OCI-LY7 (cell line): Measurements from ENCODE around the gene DNAH17. TPM values are rescaled to one million over a fixed set of nuclear protein-coding genes. Genes with fewer than 3 reads are reported as not detected.

ENCODE experiments used
- BruUV-seq: library from RNA; stranded (reverse); fragments of 400-500 nt; replicated peaks from 2 replicates; lab custom pipeline; 2021; lab: Mats Ljungman, UMichigan
- CTCF ChIA-PET: fragments of 300-600 bp; sonication (Branson Sonifier 250); formaldehyde crosslinking; loops from one replicate; lab custom pipeline; 2022; ENCODE audit warnings: antibody characterized with exemption; ENCODE audit not compliant: unreplicated experiment; lab: Charles Lee
- POLR2A ChIA-PET: fragments of 300-600 bp; sonication (Branson Sonifier 250); formaldehyde crosslinking; loops from one replicate; lab custom pipeline; 2022; ENCODE audit warnings: antibody characterized with exemption; lab: Charles Lee
- DNase-seq: peaks from one replicate; pipeline ENCODE4 v3.0.0-alpha.2; 2015; ENCODE audit warnings: low spot score
- H2AFZ ChIP-seq: fragments of 200-600 bp; sonication (generic), shearing (Covaris generic); 2 replicates; pipeline ENCODE4 v1.6.1; 2014; ENCODE audit warnings: mild to moderate bottlenecking, antibody characterized with exemption, low read length, moderate library complexity
- H3K27ac ChIP-seq: fragments of 200-600 bp; sonication (generic); 2 replicates; pipeline ENCODE4 v1.5.1; 2014; ENCODE audit warnings: mixed run types, low read depth, mild to moderate bottlenecking, moderate library complexity, low read length, inconsistent platforms; ENCODE audit not compliant: poor library complexity, severe bottlenecking
- H3K36me3 ChIP-seq: fragments of 200-600 bp; sonication (generic); 2 replicates; pipeline ENCODE4 v1.6.1; 2014; ENCODE audit warnings: mild to moderate bottlenecking, antibody characterized with exemption, low read length, moderate library complexity, mixed read lengths; ENCODE audit not compliant: insufficient read depth
- H3K4me1 ChIP-seq: fragments of 200-600 bp; sonication (generic); 2 replicates; pipeline ENCODE4 v1.5.1; 2014; ENCODE audit warnings: mild to moderate bottlenecking, low read length; ENCODE audit not compliant: insufficient read depth, poor library complexity, severe bottlenecking
- H3K4me2 ChIP-seq: fragments of 200-600 bp; sonication (generic); 2 replicates; pipeline ENCODE4 v1.6.1; 2014; ENCODE audit warnings: mild to moderate bottlenecking, low read length
- H3K4me3 ChIP-seq: fragments of 200-600 bp; sonication (generic); 2 replicates; pipeline ENCODE4 v1.5.1; 2014; ENCODE audit warnings: mild to moderate bottlenecking, low read depth, low read length; ENCODE audit not compliant: poor library complexity, severe bottlenecking
- H3K79me2 ChIP-seq: fragments of 200-600 bp; sonication (generic); 2 replicates; pipeline ENCODE4 v1.6.1; 2016; ENCODE audit warnings: low read depth, mild to moderate bottlenecking, low read length, moderate library complexity, mixed read lengths; ENCODE audit not compliant: insufficient read depth
- H3K9me2 ChIP-seq: fragments of 200-600 bp; sonication (generic); 2 replicates; pipeline ENCODE4 v1.6.1; 2016; ENCODE audit warnings: mild to moderate bottlenecking, low read length, mixed read lengths; ENCODE audit not compliant: insufficient read depth
- H3K9me3 ChIP-seq: fragments of 200-600 bp; sonication (generic); 2 replicates; pipeline ENCODE4 v1.6.1; 2014; ENCODE audit warnings: mild to moderate bottlenecking, mixed run types, low read length, mixed read lengths
- H4K20me1 ChIP-seq: fragments of 200-600 bp; sonication (generic); 2 replicates; pipeline ENCODE4 v1.6.1; 2014; ENCODE audit warnings: mild to moderate bottlenecking, antibody characterized with exemption, low read length, moderate library complexity, mixed read lengths; ENCODE audit not compliant: insufficient read depth
- CTCF ChIP-seq: fragments of 200-600 bp; sonication (generic); conservative IDR thresholded peaks from 2 replicates; pipeline ENCODE4 v1.5.1; 2014; ENCODE audit warnings: mild to moderate bottlenecking, antibody characterized with exemption, low read length, moderate library complexity, mixed read lengths
- EZH2phosphoT487 ChIP-seq: fragments of 200-600 bp; sonication (generic); IDR thresholded peaks from 2 replicates; pipeline ENCODE4 v1.6.1; 2018; ENCODE audit warnings: low read depth, borderline replicate concordance, mild to moderate bottlenecking, mixed run types, antibody characterized with exemption, low read length, moderate library complexity, mixed read lengths
- intact Hi-C: fragments of 100-400 bp; cut with micrococcal nuclease; formaldehyde crosslinking; loops from one replicate; pipeline ENCODE4 v1.10.0; 2022; ENCODE audit not compliant: unreplicated experiment
- total RNA-seq, 2 experiments: library from RNA; depleted of rRNA in 1 of 2; stranded (reverse); fragments of >200 nt in 1 of 2; shearing (Covaris generic) in 1 of 2; gene quantifications; 2 replicates each; pipeline ENCODE4 v1.2.3, GENCODE V29; 2014 to 2022

The DNAH17 gene
- total RNA-seq, 2 experiments from 2014 or later: 0.89 to 1.1 TPM

DNA sequence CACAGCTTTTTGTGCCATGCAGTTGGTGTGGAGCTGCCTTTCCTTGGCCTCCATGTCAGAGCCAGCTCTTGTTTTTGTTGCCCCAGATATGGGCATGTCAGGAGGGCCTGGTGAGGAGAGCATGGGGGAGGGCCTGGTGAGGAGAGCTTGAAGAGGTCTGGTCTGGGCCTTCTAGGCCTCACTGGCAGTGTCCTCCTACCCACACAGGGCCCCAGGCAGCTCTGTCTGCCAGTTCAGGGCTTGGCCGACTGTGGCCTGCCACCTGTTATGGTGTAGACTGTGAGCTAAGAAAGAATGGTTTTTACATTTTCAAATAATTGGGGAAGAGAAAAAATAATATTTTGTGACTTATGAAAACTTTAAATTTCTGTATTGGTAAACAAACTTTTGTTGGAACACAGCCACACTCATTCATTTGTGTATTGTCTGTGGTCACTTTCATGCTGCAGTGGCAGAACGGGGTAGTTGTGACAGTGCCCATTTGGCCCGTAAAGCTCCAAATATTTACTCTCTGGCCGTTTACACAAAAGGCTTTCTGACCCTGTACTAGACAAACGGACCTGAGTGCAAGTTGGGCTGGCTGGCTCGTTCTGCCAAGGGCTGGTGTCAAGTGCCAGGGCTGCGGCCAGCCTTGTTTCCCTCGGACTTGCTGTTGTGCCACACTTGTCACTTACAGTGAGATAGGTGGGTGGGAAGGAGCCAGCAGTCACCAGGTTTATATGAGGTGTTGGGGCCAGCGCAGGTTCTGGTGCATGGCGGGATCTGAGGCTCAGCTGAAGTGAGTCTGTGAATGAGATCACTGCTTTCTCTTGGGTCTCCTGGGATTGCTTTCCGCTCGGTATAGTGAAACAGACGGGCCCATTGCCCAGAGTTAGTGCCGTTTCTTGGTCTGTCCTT, 180.5 kb downstream of the DNAH17 start:
- peaks cover 91% of the 10 kb centered on the region for H3K36me3 ChIP-seq
- ChIA-PET CTCF (interaction anchor here (0.6 kb wide), 1 partner anchor 89 kb away, joined by 3 read pairs; no protein-coding TSS in a partner anchor), POLR2A (no interaction called here)
- H4K20me1 ChIP-seq: no peaks in the 10 kb centered on the region
- no peak overlapping the region for H3K4me2 ChIP-seq
- intact Hi-C loops: no loop called here
- no TSS peak for BruUV-seq
- H3K9me3 ChIP-seq: no peaks in the 10 kb centered on the region
- no peaks in the 10 kb centered on the region for H3K9me2 ChIP-seq
- no peaks in the 10 kb centered on the region for H3K4me1 ChIP-seq
- no peak overlapping the region for H3K4me3 ChIP-seq
- TF ChIP-seq EZH2phosphoT487 (no peak), CTCF (no peak)
- H3K79me2 ChIP-seq: 0 out of 2 replicates have a peak, but pooled peaks cover 3% of the 10 kb centered on the region
- no peak overlapping the region for H2AFZ ChIP-seq
- no peak for DNase-seq
- no peak overlapping the region for H3K27ac ChIP-seq

- no peak overlapping the region for H3K4me2 ChIP-seq
- BruUV-seq: no TSS peak
- H3K9me3 ChIP-seq: no peaks in the 10 kb centered on the region
- H3K9me2 ChIP-seq: no peaks in the 10 kb centered on the region
- TF ChIP-seq CTCF (no peak), EZH2phosphoT487 (no peak)
- H3K36me3 ChIP-seq: peaks cover 83% of the 10 kb centered on the region
- H3K79me2 ChIP-seq: 0 out of 2 replicates have a peak, but pooled peaks cover 8% of the 10 kb centered on the region
- ChIA-PET POLR2A (no interaction called here), CTCF (no interaction called here)
- intact Hi-C loops: no loop called here
- no peak overlapping the region for H3K4me3 ChIP-seq
- DNase-seq: no peak
- no peak overlapping the region for H2AFZ ChIP-seq
- H4K20me1 ChIP-seq: no peaks in the 10 kb centered on the region
- H3K4me1 ChIP-seq: no peaks in the 10 kb centered on the region
- no peak overlapping the region for H3K27ac ChIP-seq
These were observed 182.0 kb downstream of the DNAH17 start for GRCh38 chr17:78395155-78395554.

GRCh38 chr17:78394209-78394608, 183.0 kb downstream of the DNAH17 start:
- TF ChIP-seq EZH2phosphoT487: no peak
- H3K9me3 ChIP-seq: no peaks in the 10 kb centered on the region
- H3K4me2 ChIP-seq: no peak overlapping the region
- H3K79me2 ChIP-seq: 0 out of 2 replicates have a peak, but pooled peaks cover 11% of the 10 kb centered on the region
- no peak overlapping the region for H2AFZ ChIP-seq
- no peaks in the 10 kb centered on the region for H4K20me1 ChIP-seq
- BruUV-seq: no TSS peak
- H3K27ac ChIP-seq: no peak overlapping the region
- intact Hi-C loops: no loop called here
- ChIA-PET POLR2A (interaction anchor here (0.7 kb wide), 1 partner anchor 801 kb away, joined by 6 read pairs; no protein-coding TSS in a partner anchor), CTCF (no interaction called here)
- H3K4me1 ChIP-seq: peaks cover under 1% of the 10 kb centered on the region
- no peak for DNase-seq
- no peak overlapping the region for H3K4me3 ChIP-seq
- H3K36me3 ChIP-seq: peaks cover 75% of the 10 kb centered on the region
- no peaks in the 10 kb centered on the region for H3K9me2 ChIP-seq
